Kidney tubule cell (primary cell): ENCODE data around the gene RPRML.

Experiments used
- DNase-seq: peaks from one replicate; pipeline ENCODE4 v3.0.0-alpha.2; 2018; ENCODE audit warnings: low spot score

Gene RPRML

GRCh38 chr17:46944931-46945330 lies 34.1 kb downstream of the RPRML start:
- no peak for DNase-seq

- peak; percentile 77 for DNase-seq
Measured at GRCh38 chr17:46943501-46944393, 35.3 kb downstream of the RPRML start.

DNA sequence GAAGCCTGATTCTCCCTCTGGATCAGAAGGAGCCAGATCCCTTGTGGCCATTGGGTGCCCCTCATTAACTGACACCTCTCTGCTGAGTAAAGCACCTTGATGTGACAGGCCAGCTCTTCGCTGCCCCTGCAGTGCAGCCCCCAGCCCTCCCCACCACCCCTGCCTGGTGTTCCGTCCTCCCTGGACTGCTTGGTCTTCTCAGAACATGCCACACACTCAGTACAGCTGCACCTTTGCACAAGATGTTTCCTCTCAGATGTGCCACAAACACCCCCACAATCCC lies 35.9 kb downstream of the RPRML start:
- DNase-seq = no peak

DNA sequence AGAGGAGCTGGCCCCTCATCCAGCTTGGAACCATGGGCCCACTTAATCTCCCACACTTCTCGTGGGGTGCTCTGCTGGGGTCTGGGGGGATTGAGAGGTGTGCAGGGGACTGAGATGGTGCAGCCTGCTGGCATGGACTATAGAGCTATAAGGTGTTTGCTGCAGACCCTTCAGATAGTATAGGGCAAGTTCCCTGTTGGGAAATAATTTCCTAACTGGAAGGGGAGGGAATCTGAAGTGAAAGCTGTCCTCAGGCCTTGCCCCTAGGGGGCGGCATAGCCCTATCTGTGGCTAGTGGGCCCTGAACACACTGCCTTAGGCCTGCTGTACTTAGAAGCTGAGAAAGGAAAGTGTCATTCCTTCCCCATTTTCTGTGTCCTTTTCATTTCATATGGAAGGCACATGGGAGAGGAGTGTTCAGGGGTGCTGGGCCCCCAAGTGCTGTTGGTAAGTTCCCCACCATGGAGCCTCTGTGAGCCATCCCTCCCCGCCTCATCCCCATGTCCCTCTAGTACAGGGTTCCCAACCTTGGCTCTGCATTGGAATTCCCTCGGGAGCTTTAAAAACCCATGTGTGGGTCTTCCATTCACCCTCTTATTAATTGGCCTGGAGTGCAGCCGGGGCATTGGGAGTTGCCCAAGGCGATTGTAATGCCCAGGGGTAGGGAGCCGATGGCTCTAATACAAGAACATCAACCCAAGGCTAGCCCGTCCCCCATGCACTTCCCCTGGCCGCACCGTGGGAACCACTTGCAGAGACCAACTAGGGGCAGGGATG lies 36.4 kb downstream of the RPRML start:
- DNase-seq = peak; percentile 72

DNA sequence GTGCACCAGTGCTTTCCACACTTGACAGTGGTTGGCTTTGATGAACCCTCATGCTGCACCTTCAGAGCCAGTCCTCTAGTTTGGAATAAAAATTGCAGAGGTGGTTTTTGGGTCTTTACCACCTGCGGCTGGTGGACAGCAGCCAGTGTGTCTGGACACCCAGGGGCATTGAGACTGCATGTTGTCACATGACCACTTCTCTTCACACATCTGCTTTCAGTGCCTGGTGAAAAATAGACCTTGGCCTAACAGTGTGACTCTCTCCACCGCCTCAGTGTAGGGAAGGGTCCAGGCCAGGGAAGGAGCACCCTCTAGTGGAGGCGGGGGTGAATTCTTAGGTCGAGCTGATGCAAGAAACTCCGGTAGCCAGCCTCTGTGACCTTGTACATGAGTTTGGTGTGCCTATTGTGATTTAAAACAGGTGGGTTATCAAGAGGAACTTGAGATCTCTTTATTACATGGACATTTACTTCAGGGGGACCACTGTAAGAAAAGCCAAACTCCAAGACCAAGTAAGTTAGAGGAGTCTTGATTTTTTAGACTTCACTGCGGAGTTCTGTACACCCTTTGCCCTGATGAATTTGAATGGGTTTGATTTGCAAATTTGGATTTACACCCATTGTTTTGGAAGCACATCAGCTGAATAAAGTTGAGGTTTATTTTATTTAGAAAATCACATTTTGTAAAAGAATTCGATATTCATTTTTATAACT lies 38.2 kb downstream of the RPRML start:
- DNase-seq = peak; percentile 71

DNA sequence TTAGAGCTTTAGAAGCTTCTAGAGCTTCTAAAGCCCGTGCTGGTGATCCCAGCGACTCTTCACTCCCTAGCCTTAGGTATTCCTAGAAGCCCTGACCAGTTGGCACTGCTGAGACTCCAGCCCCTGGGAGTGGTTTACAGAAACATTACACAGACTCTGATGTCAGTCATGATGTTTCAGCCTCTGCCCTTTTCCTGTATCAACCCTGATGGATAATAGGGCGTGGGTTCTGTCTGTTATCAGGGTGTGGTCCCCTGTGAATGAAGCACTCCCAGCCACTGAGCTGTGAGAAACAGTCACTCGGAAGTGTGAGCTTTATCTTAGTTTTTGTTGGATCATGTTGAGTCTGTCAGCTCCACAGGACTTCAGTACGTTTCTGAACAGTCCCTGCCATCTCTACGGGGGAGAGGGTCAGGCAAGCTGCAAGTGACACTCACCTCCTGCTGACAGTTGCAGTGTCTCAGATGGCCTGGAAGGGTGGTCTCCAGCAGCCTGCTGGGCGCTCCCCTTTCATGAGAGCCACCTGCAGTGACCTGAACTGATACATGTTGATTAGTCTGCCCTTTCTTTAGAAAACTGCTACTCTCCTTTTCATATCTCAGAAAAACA lies 43.3 kb downstream of the RPRML start:
- no peak for DNase-seq

- no peak for DNase-seq
Measured at GRCh38 chr17:46931596-46931995, 47.5 kb downstream of the RPRML start.

DNA sequence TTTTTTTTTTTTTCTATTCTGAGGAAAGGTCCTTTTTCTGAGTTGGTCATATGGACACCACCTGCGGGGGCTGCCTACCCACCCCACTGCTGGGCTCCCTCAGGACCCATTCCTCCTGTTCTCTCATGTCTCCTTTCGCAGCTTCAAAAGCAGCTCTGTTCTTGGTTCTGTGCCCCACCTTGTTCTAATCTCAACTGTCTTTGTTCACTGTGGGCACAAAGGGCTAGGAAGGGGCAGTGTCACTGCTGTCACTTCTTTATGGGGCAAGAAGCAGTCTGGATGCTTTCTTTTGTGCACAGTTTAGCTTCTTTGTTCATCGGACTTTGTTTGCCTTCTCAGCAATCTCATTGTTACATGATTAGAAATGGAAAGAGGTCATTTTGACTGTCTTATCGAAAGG lies 49.0 kb downstream of the RPRML start:
- no peak for DNase-seq

GRCh38 chr17:46929413-46929812 lies 49.6 kb downstream of the RPRML start:
- DNase-seq = peak; percentile 93

DNA sequence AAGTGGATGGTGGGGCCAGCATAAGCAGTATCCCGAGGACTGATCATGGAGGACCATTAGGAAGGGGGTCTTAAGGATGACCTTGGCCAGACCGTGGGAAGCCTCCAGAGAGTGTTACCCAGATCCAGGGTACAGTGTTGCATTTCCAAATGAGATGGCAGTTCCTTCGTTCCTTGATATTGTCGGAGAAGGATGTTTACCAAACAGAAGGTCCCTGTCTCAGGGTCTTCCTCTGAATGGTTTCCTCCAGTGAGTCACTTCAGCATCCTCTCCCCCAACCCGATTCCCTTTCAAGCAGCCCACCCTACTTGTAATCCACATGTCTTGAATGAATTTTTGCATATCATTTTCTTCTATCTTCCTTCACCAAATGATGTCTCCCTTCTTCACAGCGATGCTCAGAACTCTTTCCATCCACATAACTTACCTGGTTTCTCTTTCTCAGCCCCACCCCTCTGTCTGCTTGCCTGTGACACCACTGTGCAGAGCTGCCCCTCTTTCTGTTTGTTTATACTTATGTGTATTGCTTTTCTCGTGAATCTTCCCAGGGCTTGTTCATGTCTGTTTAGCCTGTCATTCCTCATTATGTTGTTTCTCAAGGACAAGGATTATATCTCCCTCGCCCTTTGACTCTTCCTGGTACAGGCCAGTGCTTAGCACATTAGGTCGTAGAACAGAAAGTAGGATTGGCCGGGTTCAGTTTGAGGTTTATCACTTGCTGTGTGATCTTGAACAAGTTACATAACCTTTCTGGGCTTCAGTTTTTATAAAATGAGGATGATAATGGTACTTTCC lies 50.4 kb downstream of the RPRML start:
- no peak for DNase-seq
